HG02885 (cell line): ENCODE data around the gene KCNN3.

ENCODE experiments used
- ATAC-seq: cut with Tn5 transposase; IDR thresholded peaks from one replicate; pipeline ENCODE4 v1.9.1; 2021; ENCODE audit warnings: mild to moderate bottlenecking; ENCODE audit not compliant: unreplicated experiment, poor library complexity

The KCNN3 gene

DNA sequence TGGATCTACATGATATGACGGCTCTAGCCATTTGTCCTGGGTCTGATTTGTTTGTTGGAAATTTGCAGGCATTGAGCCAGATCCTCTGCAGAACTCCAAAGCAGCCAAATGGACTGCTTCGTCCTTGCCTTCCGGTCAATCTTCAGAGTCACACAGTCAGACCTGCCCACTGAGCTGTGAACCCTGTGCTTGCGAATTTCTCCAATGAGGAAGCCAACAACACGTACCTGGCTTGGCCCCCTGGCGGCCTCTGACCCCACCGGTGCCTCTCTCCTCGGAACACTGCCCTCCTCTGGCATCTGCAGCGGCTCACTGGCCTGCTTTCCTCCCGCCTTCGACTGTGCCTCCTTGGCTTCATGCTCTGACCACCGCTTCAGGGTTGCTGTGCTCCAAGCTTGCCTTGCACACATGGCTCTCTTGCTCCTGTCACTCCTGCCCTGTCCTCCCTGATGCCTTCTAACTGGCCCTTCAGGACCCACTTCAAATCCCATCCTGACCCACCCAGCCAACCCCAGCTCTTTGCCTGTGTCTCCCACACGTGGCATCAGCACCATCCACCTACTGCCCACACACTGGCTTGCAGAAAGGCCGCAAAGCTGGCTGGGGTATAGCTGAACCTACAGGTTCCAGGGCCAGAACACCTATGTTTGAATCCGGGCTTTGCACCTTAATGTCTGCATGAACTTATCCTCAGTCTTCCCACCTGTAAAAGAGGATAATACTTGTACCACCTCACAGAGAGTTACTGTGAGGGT is 128.2 kb downstream of the KCNN3 start:
- ATAC-seq: no peak

DNA sequence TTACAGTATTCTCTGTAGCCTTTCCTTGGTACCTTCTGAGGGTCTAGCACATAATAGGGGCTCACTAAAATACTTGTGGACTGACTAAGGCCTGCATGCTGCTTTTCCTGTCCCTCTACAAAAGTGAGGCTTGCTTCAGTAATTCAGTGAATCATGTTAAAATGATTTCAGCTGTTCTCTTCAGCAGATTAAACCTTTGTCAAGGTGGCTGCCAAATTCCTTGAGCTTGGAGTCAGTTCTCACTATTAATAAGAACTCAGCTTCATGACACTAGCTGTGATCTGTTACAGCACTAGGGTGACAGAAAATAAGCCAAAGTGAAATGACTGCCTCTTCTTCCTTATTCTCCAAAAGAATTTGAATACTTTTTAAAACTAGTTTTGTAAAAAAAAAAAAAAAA is 128.8 kb downstream of the KCNN3 start:
- ATAC-seq: no peak

DNA sequence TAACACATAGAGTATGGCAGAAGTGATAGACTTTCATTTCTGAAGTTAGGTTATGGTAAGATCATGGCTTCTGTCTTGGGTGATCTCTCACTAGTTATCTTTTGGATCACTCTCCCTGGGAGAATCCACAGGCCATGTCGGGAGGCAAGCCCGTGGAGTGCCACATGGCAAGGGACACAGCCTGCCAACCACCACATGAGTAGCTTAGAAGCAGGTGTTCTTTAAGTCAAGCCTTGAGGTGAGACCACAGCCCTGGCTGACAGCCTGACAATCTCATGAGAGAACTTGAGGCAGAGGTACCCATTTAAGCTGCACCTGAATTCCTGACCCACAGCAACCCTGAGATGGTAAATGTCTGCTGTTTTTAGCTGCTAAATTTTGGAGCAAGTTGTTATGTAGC is 130.4 kb downstream of the KCNN3 start:
- ATAC-seq: no peak

DNA sequence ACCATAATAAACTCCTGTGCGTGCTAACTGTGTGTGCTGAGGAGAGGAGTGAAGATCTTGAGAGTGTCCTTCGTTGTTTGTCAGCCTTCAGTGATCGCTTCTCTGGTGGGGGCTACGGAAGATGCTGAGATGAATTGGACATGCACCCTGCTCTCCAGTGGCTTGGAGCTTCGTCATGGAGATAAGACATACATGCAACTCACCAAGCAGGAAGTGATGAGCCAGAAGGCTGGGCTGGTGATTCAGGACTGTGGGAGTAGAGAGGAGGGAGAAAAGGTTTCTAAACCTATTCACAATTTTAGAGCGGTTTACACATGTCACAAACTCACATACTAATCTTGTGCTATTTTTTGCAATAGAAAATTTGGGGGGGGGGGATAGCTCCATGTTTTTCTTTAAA is 133.2 kb downstream of the KCNN3 start:
- no peak for ATAC-seq

GRCh38 chr1:154735804-154736168 is 134.3 kb downstream of the KCNN3 start:
- no peak for ATAC-seq

DNA sequence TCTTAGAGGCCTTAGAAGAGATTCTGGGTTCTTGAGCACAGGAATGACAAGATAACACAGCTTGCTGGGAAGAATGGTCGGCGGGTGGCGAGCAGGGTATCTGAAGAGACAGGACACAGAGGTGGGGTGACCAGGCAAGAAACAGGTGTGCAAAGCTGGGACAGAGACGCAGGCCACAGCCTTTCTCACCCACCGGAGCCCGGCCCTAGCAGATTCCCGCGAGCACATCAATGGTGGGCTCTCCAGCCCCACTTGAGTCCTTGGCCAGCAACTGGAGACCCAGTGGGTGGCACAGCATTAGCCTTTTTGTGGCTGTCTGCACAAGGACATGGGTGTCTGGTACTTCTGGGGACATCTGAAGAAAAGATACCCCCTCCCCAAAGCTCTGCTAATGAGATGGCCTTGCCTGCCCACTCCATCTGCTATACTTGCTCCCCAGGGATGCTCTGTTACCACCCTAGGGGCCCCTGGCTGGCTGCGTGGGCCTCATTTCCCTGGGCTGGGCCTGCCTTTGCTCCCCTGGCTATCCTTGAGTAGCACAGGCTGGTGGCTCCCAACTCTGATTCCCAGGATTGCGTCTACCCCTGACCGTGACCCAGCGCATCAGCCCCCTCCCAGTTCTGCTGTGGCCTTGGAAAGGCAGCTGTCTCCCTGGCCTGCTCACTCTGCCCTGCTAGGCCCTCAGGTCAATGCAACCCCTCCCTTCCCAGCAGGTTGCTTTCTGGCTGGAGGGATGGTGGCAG is 134.8 kb downstream of the KCNN3 start:
- no peak for ATAC-seq

DNA sequence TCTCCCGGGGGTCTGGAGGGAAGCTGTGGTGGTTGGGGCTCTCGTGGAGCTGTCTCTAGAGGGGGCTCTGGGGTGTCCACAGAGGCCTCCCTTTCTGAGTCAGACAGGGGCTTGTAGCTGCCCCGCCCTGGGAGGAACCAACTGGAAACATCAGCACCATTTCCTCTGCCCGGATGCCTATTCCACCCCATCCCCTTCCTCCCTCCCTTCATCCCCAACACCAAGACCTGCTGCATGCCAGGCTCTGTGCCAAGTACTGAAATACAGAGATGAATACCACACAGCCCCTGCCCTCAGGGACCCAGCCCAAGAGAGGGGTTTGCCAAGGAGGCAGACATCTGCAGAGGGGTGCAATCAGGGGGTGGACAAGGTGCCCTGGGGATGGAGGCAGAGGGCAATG is 136.5 kb downstream of the KCNN3 start:
- ATAC-seq: no peak

DNA sequence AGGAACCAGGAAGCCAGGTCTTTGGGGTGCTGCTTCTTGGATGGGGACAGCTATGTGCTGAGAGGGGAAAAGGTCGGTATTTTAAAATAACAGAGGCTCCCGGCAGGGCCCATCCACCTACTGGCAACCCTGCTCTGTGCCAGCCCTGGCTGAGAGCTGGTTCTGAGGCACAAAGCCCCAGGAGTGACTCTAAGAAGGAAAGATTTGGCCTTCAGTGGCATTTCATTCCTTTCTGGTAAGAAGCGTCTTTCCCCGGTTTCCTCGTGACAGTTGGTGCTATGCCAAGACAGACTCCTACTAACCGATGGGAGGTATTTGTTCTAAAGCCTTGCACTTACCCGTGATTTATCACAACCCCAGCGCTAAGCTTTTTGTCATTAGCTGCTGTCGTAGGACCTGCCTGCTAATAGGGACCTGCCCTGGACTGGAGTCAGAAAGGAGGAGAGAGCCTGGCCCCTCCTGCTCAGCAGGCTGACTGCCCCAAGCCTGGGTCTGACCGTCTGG is 139.0 kb downstream of the KCNN3 start:
- no peak for ATAC-seq

DNA sequence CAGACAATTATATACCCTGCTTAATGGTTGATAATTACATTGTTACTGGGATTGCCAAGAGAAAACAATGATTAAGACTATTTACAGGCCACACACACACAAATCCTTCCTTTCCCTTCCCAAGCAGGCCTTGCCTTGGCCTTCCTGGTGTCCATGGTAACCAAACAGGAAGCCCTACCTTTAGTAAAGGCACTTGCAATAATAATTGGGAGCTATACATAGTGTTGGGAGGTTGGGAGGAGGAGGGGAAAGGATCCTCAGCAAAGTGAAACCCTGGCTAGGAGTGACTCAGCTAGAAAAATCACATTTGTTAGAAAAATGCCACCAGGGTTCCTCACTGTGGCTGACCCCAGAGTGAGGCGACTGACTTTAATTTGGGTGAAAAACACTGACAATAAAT is 139.8 kb downstream of the KCNN3 start:
- no peak for ATAC-seq

DNA sequence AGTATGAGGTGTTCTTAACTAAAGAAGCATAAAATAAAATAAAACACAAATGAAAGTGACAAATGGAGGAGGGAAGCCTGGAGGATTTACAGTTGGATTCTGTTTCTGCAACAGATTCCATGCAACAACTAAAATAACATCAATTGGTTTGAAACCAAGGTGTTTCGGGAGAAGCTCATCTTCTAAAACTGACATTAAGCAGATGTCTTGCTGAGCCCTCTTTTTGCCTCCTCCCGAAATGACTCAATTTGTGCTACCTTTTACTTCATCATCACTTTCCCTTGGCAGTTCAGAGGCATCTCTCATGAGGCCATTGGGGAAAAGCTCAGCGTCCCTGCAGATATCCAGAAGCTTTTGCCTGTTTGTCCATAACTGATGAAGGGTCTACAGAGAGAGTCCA is 140.5 kb downstream of the KCNN3 start:
- ATAC-seq: no peak

DNA sequence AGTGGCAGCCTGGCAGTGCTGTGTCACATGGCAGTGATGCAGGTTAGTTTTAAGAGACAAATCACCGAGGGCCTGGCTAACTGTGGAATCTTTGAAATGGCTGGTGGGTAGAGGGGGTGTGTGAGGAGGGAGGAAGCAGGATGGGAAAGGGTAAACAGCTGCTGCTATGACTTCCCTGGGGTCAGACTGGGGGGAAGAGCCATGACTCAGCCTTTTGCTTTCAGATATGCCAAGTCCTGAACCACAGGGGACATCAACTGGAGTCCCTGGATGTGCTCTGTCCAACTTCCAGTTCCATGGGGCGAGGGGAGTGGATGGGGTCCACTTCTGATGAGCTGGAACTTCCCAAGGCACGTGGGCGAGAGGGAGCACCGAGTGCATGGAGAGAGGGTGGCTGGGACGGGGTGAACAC is 141.0 kb downstream of the KCNN3 start:
- no peak for ATAC-seq

DNA sequence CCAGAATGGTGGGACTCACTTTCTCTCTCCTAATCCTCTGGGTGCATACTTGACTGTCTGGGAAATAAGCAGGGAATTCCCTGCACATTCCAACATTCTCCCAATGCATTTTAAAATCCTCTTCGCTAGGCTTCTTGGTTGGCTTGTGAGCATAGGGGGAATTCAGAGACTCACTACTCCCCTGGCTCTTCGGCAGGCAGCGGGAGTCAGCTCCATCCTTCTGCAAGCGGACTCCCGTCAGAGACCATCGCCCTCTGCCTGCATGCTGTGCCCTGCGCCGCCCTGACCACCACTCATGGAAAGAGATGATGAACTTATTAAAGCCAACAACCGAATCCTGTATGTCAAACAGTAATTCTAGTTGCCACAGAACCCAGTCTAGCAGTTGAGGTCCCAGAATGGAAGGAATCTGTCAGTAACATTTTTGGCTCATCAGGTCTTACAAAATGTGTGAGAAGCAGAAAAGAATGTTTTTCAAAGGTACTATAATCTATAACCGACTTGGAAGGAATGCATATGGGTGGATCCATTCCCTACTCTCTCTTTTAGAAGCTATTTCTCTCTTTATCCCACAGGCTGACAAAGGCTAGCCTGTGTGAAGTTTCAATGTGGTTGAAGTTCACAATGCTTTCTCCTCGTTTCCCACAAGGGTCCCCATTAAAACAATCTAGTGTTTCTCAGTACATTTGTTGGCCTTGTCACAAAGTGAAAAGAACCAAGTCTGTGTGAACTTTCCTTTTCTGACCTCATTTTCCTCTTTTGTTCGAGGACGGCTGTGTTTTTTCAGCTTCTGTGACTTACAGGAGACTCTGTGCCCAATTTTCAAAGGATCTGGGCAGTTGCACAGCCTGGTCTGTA is 143.0 kb downstream of the KCNN3 start:
- ATAC-seq: no peak

- ATAC-seq: no peak
Measured at GRCh38 chr1:154726443-154726842, 143.6 kb downstream of the KCNN3 start.

DNA sequence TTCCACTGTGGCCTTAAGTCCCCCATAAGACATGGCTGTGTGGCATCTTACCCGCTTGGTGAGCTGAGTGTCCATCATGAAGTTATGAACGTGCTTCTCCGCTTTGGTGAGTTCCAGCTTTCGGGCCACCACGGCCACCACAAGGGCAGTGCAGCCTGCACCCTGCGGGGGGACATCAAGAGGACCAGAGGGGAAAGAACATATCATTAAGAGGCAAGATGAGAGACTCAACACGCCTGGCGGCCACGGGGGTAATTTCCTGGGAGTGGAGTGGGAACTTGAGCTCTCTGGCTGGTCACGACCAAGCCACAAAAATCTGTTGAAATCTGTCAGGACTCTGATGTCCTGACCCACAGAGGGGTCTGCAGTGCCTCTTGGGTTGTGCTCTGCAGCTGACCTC is 144.2 kb downstream of the KCNN3 start:
- no peak for ATAC-seq

GRCh38 chr1:154720328-154721297 is 149.5 kb downstream of the KCNN3 start:
- no peak for ATAC-seq

- ATAC-seq: no peak
Measured at GRCh38 chr1:154719586-154720327, 150.3 kb downstream of the KCNN3 start.

- ATAC-seq: no peak
Measured at GRCh38 chr1:154718566-154718965, 151.5 kb downstream of the KCNN3 start.

- ATAC-seq: no peak
Measured at GRCh38 chr1:154717528-154717924, 152.6 kb downstream of the KCNN3 start.
